NT2/D1 (cell line): Measurements from ENCODE around the gene KCNK6.
A peak's percentile ranks its signal among the peaks of the same experiment; 100 is the strongest.

Experiments used
- DNase-seq: peaks from one replicate; pipeline ENCODE4 v3.0.0-alpha.2; 2011; ENCODE audit warnings: low read depth, low spot score
- H3K27me3 ChIP-seq: 2 replicates; pipeline ENCODE4 v1.6.0; 2011; ENCODE audit warnings: mild to moderate bottlenecking; ENCODE audit not compliant: insufficient read length, insufficient read depth
- H3K36me3 ChIP-seq: 2 replicates; pipeline ENCODE4 v1.6.1; 2011; ENCODE audit warnings: mild to moderate bottlenecking, low read length, mixed read lengths; ENCODE audit not compliant: insufficient read depth, insufficient read length
- H3K4me1 ChIP-seq: 2 replicates; pipeline ENCODE4 v1.5.1; 2011; ENCODE audit not compliant: insufficient read depth, insufficient read length
- H3K4me3 ChIP-seq: 2 replicates; pipeline ENCODE4 v1.5.1; 2011; ENCODE audit warnings: low read depth; ENCODE audit not compliant: insufficient read length
- H3K9ac ChIP-seq: 2 replicates; pipeline ENCODE4 v1.6.0; 2011; ENCODE audit warnings: low read depth; ENCODE audit not compliant: insufficient read length
- H3K9me3 ChIP-seq: 2 replicates; pipeline ENCODE4 v1.5.1; 2011; ENCODE audit warnings: mild to moderate bottlenecking, low read length; ENCODE audit not compliant: insufficient read depth
- SUZ12 ChIP-seq: IDR thresholded peaks from 2 replicates; pipeline ENCODE4 v1.6.1; 2011; ENCODE audit not compliant: insufficient read length, insufficient read depth; ENCODE audit errors: extremely low read depth
- YY1 ChIP-seq: IDR thresholded peaks from 2 replicates; pipeline ENCODE4 v1.6.1; 2011; ENCODE audit not compliant: insufficient read length, insufficient read depth
- ZNF274 ChIP-seq: IDR thresholded peaks from 2 replicates; pipeline ENCODE4 v1.6.1; 2011; ENCODE audit warnings: mild to moderate bottlenecking, low read depth, low read length

The KCNK6 gene

GRCh38 chr19:38367041-38367440, 47.4 kb downstream of the KCNK6 start:
- peaks cover 8% of the 10 kb centered on the region; the same call in 1 of the 2 replicates for H3K9me3 ChIP-seq
- H3K36me3 ChIP-seq: no peaks in the 10 kb centered on the region
- H3K4me1 ChIP-seq: no peaks in the 10 kb centered on the region
- no peak for DNase-seq
- H3K9ac ChIP-seq: no peak overlapping the region
- TF ChIP-seq ZNF274 (no peak), SUZ12 (no peak), YY1 (no peak)
- H3K27me3 ChIP-seq: no peaks in the 10 kb centered on the region
- no peak overlapping the region for H3K4me3 ChIP-seq

DNA sequence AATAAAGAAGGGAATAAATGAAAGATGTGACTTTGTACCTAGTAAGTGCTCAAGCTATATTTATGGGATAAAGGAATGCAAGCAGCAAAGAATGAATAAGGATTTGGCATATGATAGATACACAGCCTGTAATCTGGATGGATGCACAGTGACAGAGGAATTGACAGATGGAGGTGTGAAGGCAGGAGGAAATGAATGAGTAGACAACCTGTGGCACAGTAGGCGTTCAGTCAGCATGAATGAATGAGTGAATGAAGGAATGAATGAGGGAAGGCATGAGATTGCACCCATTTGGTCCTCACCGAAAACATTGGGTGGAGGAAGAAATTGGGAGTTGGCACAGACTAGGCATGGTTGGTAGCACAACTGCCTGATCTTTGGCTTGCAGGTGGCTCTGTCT, 49.9 kb downstream of the KCNK6 start:
- Histone ChIP-seq H3K27me3 (no peaks in the 10 kb centered on the region), H3K9me3 (peaks cover 6% of the 10 kb centered on the region; the same call in 1 of the 2 replicates), H3K36me3 (no peaks in the 10 kb centered on the region), H3K4me1 (no peaks in the 10 kb centered on the region), H3K4me3 (no peak overlapping the region), H3K9ac (no peak overlapping the region)
- TF ChIP-seq YY1 (no peak), SUZ12 (no peak), ZNF274 (no peak)
- DNase-seq: no peak

DNA sequence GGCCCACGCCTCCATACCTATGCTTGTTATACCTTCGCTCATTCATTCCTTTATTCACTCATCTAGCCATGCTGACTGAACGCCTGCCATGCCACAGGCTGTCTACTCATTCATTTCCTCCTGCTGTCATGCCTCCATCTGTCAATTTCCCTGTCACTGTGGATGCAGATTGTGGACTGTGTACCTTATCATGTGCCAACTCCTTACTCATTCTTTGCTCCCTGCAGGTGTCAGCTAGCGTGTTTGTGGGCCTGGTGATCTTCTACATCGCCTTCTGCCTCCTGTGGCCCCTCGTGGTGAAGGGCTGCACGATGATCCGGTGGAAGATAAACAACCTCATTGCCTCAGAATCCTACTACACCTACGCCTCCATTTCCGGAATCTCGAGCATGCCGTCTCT, 50.7 kb downstream of the KCNK6 start:
- DNase-seq: no peak
- Histone ChIP-seq H3K36me3 (no peaks in the 10 kb centered on the region), H3K9ac (no peak overlapping the region), H3K4me1 (no peaks in the 10 kb centered on the region), H3K27me3 (no peaks in the 10 kb centered on the region), H3K4me3 (no peak overlapping the region), H3K9me3 (no peaks in the 10 kb centered on the region)
- no peak for TF ChIP-seq SUZ12
- no peak for TF ChIP-seq ZNF274
- TF ChIP-seq YY1: no peak

- H3K9me3 ChIP-seq: no peaks in the 10 kb centered on the region
- H3K36me3 ChIP-seq: peaks cover 5% of the 10 kb centered on the region
- H3K4me1 ChIP-seq: no peaks in the 10 kb centered on the region
- no peak overlapping the region for H3K4me3 ChIP-seq
- DNase-seq: no peak
- TF ChIP-seq YY1 (no peak), SUZ12 (no peak), ZNF274 (no peak)
- H3K27me3 ChIP-seq: no peaks in the 10 kb centered on the region
- no peak overlapping the region for H3K9ac ChIP-seq
Measured at GRCh38 chr19:38371081-38371480, 51.4 kb downstream of the KCNK6 start.

- no peaks in the 10 kb centered on the region for H3K27me3 ChIP-seq
- TF ChIP-seq YY1 (no peak), ZNF274 (no peak), SUZ12 (no peak)
- no peaks in the 10 kb centered on the region for H3K9me3 ChIP-seq
- DNase-seq: no peak
- H3K4me3 ChIP-seq: peak overlapping the region; percentile 5
- H3K4me1 ChIP-seq: no peaks in the 10 kb centered on the region
- peaks cover 20% of the 10 kb centered on the region for H3K36me3 ChIP-seq
- H3K9ac ChIP-seq: peak overlapping the region; percentile 47
Measured at GRCh38 chr19:38373907-38374331, 54.3 kb downstream of the KCNK6 start.

GRCh38 chr19:38374332-38375097, 54.9 kb downstream of the KCNK6 start, which contains the start of gene PSMD8:
PSMD8 (plus strand) TSS chr19:38374571; CDS start chr19:38374602, 31 bp downstream.
- Histone ChIP-seq H3K9ac (peak within 1 kb of the TSS; percentile 96), H3K36me3 (peaks cover 26% of the 10 kb centered on the region), H3K4me3 (peak within 1 kb of the TSS; percentile 73), H3K4me1 (no peaks in the 10 kb centered on the region), H3K27me3 (no peaks in the 10 kb centered on the region), H3K9me3 (no peaks in the 10 kb centered on the region)
- peak; percentile 96 for DNase-seq
- TF ChIP-seq ZNF274 (no peak), YY1 (peak; percentile 94), SUZ12 (no peak)

DNA sequence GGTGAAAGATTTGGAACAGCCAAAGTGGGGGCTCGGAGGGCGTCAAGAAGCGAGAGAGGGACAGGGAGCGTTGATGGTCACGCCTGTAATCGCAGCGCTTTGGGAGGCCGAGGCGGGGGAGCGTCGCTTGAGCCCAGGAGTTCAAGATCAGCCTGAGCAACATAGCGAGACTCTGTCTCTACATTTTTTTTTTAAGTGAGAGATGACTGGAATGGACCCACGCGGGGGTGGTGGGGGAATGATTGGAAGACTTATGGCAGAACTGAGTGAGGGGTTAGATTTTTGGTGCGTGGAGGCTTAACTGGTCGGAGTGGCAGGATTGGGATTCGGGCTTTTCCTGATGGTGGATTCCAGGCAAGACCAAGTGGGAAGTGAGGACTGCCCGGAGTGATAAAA, 55.5 kb downstream of the KCNK6 start:
- Histone ChIP-seq H3K9ac (peak overlapping the region; percentile 96), H3K9me3 (no peaks in the 10 kb centered on the region), H3K36me3 (peaks cover 29% of the 10 kb centered on the region), H3K4me1 (no peaks in the 10 kb centered on the region), H3K27me3 (no peaks in the 10 kb centered on the region), H3K4me3 (peak overlapping the region; percentile 73)
- no peak for DNase-seq
- TF ChIP-seq ZNF274: no peak
- no peak for TF ChIP-seq YY1
- TF ChIP-seq SUZ12: no peak
